Measurements from ENCODE around the gene BSND.

BSND gene

GRCh38 chr1:55055951-55056631 is 57.4 kb downstream of the BSND start:
- H3K4me3 Mint-ChIP-seq = no peak overlapping the region
- peaks cover 9% of the 10 kb centered on the region for H3K36me3 Mint-ChIP-seq (ENCODE audit: low read depth)
- H3K4me1 Mint-ChIP-seq = peaks cover 22% of the 10 kb centered on the region
- H3K9me3 Mint-ChIP-seq = no peaks in the 10 kb centered on the region
- H3K27ac Mint-ChIP-seq = no peak overlapping the region
- TF ChIP-seq CTCF (IDR thresholded peaks at IDR 0.05; ENCODE audit: unreplicated experiment in 3 of 3) = no peak
- peaks cover 5% of the 10 kb centered on the region for H3K27me3 Mint-ChIP-seq (ENCODE audit: low read depth)

GRCh38 chr1:55056632-55056992 is 57.9 kb downstream of the BSND start:
- no peak for TF ChIP-seq CTCF (IDR thresholded peaks at IDR 0.05; ENCODE audit: unreplicated experiment in 3 of 3)
- peaks cover 5% of the 10 kb centered on the region for H3K27me3 Mint-ChIP-seq (ENCODE audit: low read depth)
- peaks cover 9% of the 10 kb centered on the region for H3K36me3 Mint-ChIP-seq (ENCODE audit: low read depth)
- no peaks in the 10 kb centered on the region for H3K9me3 Mint-ChIP-seq
- peaks cover 17% of the 10 kb centered on the region for H3K4me1 Mint-ChIP-seq
- no peak overlapping the region for H3K4me3 Mint-ChIP-seq
- no peak overlapping the region for H3K27ac Mint-ChIP-seq

- H3K27ac Mint-ChIP-seq = no peak overlapping the region
- TF ChIP-seq CTCF (IDR thresholded peaks at IDR 0.05; ENCODE audit: unreplicated experiment in 3 of 3) = no peak
- peaks cover 17% of the 10 kb centered on the region for H3K4me1 Mint-ChIP-seq
- H3K4me3 Mint-ChIP-seq = no peak overlapping the region
- no peaks in the 10 kb centered on the region for H3K9me3 Mint-ChIP-seq
- peaks cover 9% of the 10 kb centered on the region for H3K36me3 Mint-ChIP-seq (ENCODE audit: low read depth)
- peaks cover 5% of the 10 kb centered on the region for H3K27me3 Mint-ChIP-seq (ENCODE audit: low read depth)
Measured at GRCh38 chr1:55057270-55057955, 58.7 kb downstream of the BSND start.

- Mint-ChIP-seq H3K4me1 (peaks cover 17% of the 10 kb centered on the region), H3K9me3 (no peaks in the 10 kb centered on the region), H3K36me3 (ENCODE audit: low read depth) (peaks cover 9% of the 10 kb centered on the region), H3K27ac (no peak overlapping the region), H3K4me3 (no peak overlapping the region), H3K27me3 (ENCODE audit: low read depth) (peaks cover 5% of the 10 kb centered on the region)
- TF ChIP-seq CTCF (IDR thresholded peaks at IDR 0.05; ENCODE audit: unreplicated experiment in 3 of 3) = no peak
Measured at GRCh38 chr1:55057956-55058298, 59.2 kb downstream of the BSND start.

GRCh38 chr1:55059302-55060132 is 60.8 kb downstream of the BSND start:
- no peak for TF ChIP-seq CTCF (IDR thresholded peaks at IDR 0.05; ENCODE audit: unreplicated experiment in 3 of 3)
- H3K4me1 Mint-ChIP-seq = peaks cover 16% of the 10 kb centered on the region
- H3K27ac Mint-ChIP-seq = no peak overlapping the region
- H3K9me3 Mint-ChIP-seq = no peaks in the 10 kb centered on the region
- peaks cover 9% of the 10 kb centered on the region for H3K36me3 Mint-ChIP-seq (ENCODE audit: low read depth)
- H3K4me3 Mint-ChIP-seq = no peak overlapping the region
- peaks cover 5% of the 10 kb centered on the region for H3K27me3 Mint-ChIP-seq (ENCODE audit: low read depth)
